HL-60/S4 treated with phorbol 12-myristate 13-acetate at 8.2 ng/mL for 4 days and 3 days (cell line): ENCODE results near the gene OLAH.
"Not testable (repeated sequence)": the region's sequence is repeated elsewhere in the genome, so short reads cannot be mapped to it uniquely, and the experiment has no call there.

Source experiments
- in situ Hi-C: fragments of 300-500 bp; cut with MboI; formaldehyde crosslinking; loops from 2 replicates; pipeline ENCODE4 v1.15.0; 2022; ENCODE audit warnings: low sequenced_read_pairs

OLAH gene

DNA sequence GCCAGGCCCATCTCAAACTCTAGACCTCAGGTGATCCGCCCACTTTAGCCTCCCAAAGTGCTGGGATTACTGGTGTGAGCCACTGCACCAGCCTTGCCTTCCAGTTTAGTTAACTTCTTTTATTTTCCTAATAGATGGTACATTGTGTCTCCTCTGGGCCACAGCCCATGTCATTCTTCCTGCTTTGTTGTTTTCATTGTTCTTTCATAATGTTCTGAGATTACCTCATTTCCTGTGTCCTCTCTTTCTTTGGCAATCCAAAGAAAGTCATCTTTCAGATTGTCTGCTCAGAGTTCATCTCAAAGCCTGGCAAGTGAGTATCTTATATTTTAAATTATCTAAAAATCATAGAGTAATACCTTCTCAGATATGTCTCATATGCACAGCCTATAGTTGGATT is at the start of gene OLAH:
OLAH (plus strand) TSS at position 270 of the 400 bp plus-strand sequence. CDS start 3,346 bp downstream, outside the sequence.
- in situ Hi-C loops = no loop called here

GRCh38 chr10:14995964-14996565 is 47.7 kb upstream of the OLAH start:
- in situ Hi-C loops = no loop called here

DNA sequence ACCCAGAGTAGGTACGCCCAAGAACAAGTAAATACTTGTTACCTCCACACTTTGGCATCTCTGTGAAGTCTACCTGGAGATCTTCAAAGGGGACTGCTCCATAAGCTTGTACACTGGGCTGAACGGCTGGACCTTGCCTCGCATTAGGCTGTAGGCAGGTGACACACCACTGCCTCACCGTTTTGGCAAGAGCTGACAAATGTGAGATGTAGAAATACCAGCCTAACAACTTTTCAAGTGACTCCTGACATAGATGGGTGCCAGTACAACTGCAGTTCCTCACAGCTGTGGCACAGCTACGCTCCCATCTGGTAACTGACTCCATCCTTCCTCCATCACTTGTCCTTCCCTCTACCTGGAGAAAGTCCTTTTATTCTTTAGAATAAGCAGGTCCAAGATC is 30.2 kb upstream of the OLAH start:
- in situ Hi-C loops = not testable (repeated sequence)

DNA sequence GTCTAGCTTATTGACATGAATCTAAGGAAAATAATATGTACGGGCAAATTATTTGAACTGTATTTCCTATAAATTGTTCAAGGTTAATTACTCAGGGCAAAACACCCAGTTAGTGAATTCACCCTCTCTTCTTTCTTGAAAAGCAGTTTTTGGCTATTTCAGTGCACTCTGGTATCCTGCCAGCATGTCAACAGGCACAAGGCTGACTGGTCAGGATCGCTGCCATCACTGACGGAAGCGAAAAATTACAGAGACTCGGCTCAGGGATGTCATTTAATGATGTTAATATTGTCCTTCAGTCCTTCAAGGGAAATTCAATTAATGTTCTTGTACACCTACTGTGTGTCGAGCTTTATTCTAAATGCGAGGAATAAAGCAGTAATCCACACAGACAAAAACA is 28.3 kb upstream of the OLAH start:
- in situ Hi-C loops = no loop called here

GRCh38 chr10:15020966-15021365 is 22.8 kb upstream of the OLAH start:
- in situ Hi-C loops = not testable (repeated sequence)

GRCh38 chr10:15023079-15023478 is 20.7 kb upstream of the OLAH start:
- in situ Hi-C loops = not testable (repeated sequence)

- in situ Hi-C loops = not testable (repeated sequence)
These were observed 19.4 kb upstream of the OLAH start for GRCh38 chr10:15024017-15025004.

- in situ Hi-C loops = not testable (repeated sequence)
These were observed 18.7 kb upstream of the OLAH start for GRCh38 chr10:15025040-15025439.

GRCh38 chr10:15027741-15028140 is 16.0 kb upstream of the OLAH start:
- in situ Hi-C loops = no loop called here

DNA sequence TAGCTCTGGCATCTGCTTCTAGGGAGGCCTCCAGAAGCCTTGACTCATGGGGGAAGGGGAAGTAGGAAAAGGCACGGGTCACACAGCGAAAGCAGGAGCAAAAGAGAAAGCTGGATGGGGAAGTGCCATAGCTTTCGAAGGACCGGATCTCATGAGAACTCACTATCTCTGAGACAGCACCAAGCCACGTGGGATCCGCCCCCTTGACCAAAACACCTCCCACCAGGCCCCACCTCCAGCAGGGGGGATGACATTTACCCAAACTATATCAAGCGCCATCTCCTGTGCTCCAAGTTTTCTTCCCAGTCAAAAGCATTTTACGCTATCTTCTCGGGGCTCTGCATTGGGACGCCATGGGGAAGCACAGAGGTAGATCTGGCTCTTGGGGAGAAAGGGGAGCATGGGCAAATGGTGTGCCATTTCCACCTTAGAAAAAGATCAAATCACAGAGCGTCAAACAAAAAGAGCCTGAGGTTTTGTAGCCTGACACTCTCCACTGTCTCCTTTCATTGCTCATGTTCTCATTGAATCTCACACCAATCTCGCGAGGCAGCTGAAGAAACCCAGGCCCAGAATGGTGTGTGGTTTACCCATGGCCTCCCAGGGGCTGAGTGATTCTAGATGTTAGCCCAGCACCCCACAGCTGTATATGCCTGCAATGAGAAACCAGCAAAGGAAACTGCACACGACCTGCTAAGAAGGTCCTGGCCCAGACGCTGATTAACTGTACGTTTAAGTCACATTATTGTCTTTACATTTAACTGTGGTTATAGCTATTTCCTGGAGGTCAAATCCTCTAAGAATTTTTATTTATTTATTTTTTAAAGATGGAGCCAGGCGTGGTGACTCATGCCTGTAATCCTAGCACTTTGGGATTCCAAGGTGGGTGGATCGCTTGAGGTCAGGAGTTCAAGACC is 8.1 kb upstream of the OLAH start:
- in situ Hi-C loops = no loop called here

DNA sequence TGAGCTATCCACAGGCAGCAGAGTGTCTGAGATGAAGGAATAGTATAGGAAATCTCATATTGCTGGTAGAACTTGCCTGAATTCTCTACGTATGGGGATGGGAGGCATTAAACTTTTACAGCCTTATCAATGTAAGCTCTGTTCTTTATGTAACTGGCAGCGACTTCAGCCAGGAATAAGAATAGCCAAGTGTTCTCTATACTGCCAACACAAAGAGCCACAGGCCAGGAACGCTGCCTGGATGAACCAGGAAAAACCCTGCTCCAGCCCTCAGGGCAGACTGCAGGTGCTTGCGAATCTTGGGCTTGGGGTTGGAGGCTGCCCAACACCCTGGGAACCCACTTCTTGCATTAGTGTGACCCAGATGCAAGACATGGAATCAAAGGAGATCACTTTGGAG is 6.1 kb upstream of the OLAH start:
- in situ Hi-C loops = no loop called here

DNA sequence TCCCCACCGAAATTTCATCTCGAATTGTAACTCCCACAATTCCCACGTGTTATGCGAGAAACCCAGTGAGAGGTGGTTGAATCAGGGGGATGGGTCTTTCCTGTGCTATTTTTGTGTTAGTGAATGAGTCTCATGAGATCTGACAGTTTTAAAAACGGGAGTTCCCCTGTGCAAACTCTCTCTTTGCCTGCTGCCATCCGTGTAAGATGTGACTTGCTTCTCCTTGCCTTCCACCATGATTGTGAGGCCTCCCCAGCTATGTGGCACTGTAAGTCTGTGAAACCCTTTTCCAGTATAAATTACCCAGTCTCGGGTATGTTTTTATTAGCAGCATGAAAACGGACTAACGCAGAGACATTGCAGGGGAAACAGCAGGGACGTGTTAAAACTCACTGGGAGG is 5.3 kb upstream of the OLAH start:
- in situ Hi-C loops = no loop called here

DNA sequence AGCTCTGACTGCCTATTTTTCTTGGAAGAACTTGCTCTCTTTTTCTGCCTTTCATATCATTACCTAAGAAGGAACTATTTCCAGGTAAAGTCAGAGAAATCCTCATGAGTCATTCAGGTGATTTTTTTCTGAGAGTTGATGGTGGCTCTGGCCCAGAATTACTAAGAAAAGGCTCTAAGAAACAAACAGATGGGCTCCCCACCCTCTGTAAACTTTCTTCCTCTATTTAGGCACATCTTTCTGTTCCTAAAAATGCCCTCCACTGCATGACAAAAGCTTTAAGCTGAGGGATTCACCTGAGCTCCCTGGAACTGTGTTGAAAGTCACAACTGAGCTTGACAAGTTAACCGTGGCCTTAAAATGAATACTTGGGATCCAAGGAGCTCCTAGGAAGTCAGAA is 1.6 kb downstream of the OLAH start:
- in situ Hi-C loops = no loop called here

DNA sequence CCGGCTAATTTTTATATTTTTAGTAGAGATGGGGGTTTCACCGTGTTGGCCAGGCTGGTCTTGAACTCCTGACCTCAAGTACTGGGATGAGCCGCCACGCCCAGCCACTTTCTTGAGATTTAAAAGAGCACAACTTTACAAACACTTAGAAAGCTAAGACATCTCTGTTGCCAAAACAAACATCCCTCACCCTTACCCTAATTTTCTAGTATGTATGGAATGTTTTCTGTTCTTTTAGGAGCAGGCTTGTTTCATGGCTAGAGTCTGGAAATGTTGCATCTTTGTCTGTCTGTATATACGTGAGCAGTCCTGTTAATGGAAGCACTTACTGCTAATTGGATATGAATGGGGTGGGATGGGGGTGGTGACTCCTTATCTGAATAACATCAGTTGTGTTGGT is 2.9 kb downstream of the OLAH start:
- in situ Hi-C loops = no loop called here

- in situ Hi-C loops = no loop called here
These were observed 5.8 kb downstream of the OLAH start for GRCh38 chr10:15049533-15049932.

DNA sequence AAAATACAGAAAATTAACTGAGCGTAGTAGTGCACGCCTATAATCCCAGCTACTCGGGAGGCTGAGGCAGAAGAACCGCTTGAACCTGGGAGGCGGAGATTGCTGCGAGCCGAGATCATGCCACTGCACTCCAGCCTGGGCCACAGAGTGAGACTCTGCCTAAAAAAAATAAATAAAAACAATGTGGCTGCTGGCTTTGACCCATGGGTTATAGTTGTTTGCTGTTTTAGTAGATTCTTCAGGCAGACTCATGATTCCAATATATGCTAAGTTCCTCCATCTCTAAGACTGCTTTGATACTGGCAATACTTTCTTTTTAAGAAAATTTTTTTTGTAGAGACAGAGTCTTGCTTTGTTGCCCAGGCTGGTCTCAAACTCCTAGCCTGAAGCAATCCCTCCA is 8.4 kb downstream of the OLAH start:
- in situ Hi-C loops = no loop called here

DNA sequence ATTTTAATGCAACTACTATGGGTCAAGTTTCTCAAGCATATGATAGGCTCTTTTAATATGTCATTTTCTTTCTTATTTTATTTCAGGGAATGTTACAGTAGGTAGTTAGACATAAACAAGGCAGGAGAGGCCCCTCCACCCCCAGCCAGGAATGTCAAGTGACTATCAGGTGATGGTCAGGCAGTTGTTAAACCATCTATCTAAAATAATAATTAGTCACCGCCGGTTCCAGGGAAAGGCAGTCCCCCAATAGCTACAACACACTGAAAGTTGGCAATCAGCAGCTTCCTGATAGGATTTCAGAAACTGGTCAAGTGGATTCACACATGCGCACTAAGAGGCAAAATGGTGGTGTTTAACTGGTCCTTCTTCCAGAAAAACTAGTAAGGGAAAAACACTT is 9.3 kb downstream of the OLAH start:
- in situ Hi-C loops = no loop called here

DNA sequence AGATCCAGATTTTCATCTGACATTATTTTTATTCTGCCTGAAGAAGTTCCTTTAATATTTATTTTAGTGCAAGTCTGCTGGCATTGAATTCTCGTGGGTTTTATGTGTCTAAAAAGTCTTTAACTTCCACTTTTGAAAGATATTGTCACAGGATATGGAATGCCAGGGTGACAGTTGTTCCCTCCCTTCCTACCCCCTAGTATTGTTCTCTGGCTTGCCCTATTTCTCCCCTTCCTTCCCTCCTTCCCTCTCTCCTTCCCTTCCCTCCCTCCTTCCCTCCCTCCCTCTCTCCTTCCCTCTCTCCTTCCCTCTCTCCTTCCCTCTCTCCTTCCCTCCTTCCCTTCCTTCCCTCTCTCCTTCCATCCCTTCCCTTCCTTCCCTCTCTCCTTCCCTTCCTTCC is 14.9 kb downstream of the OLAH start:
- in situ Hi-C loops = no loop called here

- in situ Hi-C loops = no loop called here
These were observed 16.2 kb downstream of the OLAH start for GRCh38 chr10:15059914-15060313.

DNA sequence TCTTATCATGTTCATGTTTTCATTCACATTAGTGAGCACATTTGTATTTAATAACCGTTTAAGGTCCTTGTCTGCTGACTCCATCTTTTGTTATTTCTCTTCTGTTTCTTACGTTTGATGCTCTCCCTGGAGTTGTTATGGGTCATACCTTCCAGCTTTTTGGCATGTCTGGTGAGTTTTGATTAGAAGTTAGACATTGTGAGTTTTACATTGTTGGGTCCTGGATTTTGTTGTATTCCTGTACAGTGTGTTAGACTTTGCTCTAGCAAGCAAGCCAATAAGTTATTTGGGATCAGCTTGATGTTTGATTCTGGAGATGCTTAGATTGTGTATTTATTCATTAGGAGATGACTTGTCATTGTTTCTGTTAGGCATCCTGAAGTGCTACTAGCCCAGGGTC is 16.9 kb downstream of the OLAH start:
- in situ Hi-C loops = no loop called here

DNA sequence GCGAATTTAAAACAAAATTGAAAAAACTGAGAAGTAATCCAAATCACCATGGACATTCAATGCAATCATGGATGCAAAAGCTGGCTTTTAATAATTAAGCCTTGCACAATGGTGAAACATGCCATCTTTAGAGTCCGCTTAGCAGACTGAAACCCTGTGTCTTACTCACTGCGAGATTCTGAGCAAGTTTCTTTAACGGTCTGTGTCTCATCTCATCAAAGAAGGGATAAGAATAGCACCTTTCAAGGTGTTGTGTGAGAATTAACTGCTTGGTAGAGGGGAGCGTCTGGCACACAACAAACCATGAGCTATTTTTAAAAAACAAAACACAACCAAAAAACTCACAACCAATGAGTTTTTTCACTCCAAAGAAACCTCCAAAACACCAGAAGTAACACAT is 23.4 kb downstream of the OLAH start:
- in situ Hi-C loops = no loop called here
